Fibroblast of the conjunctiva (primary cell): Measurements from ENCODE around the gene PTPRJ.
A peak's percentile ranks its signal among the peaks of the same experiment; 100 is the strongest.
"Not testable (repeated sequence)": the region's sequence is repeated elsewhere in the genome, so short reads cannot be mapped to it uniquely, and the experiment has no call there.

Source experiments
- DNase-seq: peaks from one replicate; pipeline ENCODE4 v3.0.0-alpha.2; 2010; ENCODE audit warnings: low read depth

The PTPRJ gene

DNA sequence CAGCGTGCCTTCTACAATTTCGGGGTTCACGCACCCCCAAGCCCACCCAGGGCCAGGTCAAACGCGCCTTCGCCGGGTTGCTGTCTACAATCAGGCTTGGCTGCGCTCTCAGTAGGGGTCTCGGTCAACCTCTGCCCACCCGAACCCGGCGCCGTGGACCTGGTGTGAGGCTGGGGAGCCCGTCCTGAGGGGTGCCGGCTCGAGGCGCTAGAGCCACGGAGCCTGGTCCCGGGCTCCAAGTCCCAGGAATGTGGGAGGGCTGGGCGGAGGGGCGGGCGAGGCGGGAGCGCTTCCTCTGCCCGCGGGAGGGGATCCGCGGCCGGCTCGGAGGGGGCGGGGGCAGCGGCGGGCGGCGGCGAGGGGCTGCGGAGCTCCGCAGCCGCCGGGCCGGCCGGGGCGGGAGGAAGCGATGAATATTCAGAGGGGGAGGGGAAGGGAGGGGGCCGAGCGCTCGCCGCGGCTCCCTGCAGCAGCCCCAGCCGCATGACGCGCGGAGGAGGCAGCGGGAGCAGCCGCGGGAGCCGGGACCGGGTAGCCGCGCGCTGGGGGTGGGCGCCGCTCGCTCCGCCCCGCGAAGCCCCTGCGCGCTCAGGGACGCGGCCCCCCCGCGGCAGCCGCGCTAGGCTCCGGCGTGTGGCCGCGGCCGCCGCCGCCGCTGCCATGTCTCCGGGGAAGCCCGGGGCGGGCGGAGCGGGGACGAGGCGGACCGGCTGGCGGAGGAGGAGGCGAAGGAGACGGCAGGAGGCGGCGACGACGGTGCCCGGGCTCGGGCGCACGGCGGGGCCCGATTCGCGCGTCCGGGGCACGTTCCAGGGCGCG, at the start of gene PTPRJ:
TSS of gene PTPRJ (plus strand) at position 472 of the 819 bp plus-strand sequence. CDS start 354 bp downstream, outside the sequence.
- DNase-seq = no peak

DNA sequence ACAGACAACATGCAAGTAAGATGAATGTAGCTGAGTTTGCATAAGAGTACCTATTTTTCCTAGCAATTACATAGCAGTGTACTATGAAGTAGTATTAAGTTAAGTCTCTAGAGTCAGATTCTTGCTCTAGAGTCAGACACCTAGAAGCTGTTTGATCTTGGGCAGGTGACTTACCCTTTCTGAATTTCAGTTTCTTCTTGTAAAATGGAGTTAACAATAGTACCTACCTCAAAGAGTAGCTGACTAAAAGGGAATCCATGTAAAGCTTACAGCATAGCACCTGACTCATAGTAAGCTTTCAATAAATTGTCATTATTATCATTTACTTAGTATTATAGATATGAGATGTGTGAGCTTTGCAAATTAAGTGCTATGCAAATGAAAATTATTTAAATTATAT, 47.8 kb upstream of the PTPRJ start:
- DNase-seq = no peak

DNA sequence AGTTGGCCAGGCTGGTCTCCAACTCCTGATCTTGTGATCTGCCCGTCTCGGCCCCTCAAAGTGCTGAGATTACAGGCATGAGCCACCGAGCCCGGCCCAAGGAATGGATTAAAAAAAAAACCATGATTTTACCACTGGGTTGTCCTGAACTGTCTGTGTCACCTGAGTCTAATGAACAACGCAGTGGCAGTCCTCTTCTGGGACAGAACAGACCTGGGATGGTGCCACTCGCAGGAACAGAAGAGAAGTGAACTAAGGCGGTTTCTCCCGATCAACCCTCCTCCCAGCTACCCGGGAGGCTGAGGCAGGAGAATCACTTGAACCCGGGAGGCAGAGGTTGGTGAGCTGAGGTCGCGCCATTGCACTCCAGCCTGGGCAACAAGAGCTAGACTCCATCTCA, 46.6 kb upstream of the PTPRJ start:
- DNase-seq = not testable (repeated sequence)

DNA sequence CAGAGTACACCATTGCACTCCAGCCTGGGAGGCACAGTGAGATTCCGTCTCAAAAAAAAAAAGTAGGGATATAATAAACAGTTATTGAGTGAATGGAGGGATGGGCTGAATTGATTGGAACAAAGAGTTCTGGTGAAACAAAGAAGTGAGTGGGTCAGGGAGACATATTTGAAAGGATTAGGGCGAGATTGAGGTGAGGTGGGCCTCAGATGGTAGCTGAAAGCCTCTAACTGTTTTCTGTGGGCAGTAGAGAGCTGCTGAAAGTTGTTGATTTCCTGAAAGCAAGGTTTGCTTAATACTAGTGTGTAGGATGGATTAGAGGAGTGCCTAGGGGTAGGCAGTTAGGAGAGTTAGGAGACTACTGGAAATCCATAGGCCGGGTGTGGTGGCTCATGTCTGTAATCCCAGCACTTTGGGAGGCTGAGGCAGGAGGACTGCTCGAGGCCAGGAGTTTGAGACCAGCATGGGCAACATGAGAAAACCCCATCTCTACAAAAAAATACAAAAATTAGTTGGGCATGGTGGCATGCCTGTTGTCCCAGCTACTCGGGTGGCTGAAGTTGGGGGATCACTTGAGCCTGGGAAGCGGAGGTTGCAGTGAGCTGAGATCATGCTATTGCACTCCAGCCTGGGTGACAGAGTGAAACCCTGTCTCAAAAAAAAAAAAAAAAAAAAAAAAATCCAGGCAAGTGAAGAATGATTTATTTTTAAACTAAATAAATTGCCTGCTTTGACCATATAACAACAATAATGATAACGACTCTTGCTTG, 41.4 kb upstream of the PTPRJ start:
- no peak for DNase-seq

DNA sequence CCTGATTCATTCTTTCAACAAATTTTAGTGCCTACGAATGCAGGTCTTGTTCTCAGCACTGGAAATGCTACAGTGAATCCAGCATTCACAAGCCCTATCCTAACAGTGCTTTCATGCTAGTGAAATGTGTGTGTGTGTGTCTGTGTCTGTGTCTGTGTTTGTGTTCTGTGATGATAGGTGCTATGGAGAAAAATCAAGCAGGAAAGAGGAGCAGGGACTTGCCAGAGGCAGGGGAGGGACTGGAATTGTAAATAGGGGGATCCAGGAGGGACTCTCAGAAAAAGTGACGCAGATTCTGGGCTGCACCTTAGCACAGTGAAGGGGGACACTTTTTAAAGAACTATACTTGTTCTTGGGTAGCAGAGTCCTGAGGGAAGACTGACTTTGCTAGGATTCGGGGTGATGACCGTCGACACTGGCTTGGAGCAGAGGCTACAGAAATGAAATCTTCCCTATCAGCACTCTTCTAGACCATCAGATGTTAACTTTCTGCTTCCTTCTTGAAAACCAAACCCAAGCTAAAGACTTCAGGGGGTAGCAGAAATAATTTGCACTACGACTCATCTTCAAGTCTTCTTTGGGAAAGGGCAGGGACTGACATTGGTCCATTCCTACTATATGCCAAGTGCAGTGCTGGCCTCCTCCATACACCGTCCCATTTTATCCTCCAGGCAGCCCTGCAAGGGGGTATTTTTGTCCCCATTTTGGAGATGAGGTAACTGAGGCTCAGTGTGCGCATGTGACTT, 39.3 kb upstream of the PTPRJ start:
- no peak for DNase-seq

DNA sequence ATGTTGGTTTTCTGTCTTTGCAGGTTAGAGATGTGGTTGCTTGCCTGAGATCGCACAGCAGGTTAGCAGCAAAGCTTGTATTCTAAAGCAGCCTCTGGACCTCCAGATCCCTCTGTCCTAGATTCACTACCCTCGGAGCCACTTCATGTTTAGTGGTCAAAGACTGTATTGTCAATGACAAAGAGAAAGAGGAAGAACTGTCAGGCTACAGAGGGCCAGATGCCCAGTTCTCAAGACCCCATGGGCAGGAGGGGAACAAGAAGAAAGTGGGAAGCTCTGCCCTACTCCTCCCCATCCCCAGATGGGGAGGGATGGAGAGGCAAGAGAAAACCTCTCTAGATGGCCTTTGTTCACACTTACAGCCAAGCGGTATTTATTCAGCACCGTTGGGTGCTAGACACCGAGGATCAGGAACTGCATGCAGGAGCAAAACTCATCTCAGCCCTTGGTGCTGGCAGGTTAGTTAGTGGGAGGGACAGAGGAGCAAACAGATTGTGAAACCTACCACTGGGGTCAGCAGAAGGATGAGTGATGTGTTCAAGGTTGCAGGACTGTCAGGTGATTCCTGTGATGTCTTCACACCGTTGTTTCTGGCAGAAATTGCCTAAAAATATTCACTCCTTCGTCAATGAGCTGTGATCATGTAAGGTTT, 38.3 kb upstream of the PTPRJ start:
- DNase-seq = no peak

DNA sequence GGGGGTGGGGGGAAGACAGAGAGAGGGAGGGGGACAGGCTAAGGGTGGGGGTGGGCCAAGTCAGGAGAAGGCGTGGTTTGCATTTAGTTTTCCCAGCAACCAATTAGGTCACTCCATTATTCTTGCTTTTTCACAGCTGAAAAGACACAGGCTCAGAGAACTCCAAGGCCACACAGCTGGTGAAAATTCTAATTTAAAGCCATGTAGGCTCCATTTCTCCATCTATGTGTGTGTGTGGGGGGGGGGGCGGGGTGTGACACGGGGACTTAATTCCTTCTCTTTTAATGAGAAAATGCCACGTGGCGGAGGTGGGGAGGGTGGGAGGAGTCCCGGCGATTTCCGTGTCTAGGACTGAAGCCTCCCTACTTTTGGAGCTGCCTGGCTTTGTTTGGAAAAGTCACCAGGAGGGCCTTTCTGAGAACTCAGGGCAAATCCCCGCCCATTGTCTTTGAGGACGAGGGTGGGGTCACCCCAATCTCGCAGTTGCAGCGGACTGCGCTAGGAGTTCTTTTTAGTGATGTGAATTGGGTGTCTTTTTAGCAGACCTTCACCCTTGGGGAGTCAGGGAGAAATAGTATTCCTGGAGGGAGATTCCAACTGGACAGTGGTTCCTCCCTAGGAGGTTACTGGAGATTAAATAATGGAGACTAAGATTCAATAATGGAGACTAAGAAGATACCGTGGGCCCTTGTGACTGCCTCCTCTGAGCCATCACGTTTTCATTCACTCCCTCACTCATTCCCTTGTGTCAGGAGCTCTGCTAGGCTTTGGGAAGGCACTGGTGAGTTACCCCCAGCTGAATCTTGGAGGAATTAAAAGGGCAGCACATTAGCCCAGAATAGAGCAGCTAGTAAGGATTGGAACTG, 36.4 kb upstream of the PTPRJ start:
- no peak for DNase-seq

DNA sequence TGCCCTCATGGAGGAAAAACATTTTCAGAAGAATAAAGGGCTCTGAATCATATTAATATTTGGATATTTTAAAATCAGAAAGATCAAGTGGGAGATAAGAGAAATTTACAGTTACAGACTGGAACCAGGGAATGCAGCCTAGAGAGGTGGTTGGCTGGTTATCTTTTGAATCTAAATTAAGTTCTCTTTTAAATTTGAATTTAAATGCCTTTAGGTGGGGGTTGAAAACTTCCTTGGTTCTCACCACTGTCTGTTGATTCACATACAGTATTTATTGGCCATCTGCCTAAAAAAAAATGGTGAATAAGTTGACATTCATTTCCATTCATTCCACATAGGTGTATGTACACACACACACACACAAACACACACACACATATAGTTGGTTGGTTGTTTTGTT, 35.7 kb upstream of the PTPRJ start:
- DNase-seq = no peak

DNA sequence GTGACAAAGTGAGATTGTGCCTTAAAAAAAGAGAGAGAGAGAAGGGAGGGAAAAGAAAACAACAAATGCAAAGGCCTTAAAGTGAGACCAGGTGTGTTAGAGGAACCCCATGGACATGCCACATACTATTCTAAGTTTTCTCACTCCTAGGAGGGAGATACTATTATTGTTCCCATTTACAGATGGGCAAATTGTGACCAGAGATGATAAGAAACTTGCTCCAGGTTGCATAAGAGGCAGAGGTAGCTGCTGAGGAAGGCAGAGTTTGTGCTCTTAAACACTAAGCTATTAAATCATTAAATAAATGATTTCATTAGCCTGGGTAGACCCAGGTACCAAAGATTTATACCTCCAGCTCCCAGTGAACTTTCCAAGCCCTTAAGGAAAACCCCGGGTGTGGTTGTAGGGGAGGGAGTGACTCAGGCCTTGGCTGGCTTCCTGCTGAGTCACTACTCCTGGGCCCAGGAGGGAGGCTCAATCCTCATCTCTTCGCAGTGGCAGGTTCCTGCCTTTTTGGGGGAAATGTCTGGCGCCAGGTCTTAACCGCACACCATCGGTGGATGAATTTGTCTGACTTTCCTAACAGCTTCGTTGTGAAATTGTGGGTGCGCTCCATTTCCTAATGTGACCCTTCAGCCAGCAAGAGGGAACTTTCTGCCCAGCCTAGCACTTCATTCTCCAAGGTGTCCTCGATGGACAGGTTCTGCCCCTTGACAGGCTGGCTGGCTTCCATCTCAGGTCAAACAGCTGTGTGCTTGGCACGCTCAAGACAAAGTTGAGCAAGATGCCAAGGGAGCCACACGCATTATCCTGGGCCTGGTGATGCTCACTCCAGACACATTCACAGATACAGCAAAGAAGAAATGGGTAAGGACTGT, 33.4 kb upstream of the PTPRJ start:
- peak; percentile 85 for DNase-seq

DNA sequence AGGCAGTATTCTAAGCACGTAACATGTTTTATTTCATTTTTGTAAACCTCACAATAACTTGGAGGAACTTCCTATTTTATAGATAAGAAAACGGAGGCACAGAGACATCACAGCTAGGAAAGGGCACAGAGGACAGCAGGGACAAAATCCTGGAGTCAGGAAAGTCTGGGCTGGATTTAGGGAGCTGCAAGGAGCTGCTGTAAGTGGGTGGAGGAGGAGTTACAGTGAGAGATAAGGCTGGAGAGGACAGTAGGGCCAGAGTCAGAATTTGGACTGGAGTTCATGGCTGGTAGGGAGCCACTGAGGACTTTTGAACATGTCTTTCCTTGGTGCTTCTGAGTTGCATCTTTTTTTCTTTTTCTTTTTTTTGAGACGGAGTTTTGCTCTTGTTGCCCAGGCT, 32.2 kb upstream of the PTPRJ start:
- no peak for DNase-seq

DNA sequence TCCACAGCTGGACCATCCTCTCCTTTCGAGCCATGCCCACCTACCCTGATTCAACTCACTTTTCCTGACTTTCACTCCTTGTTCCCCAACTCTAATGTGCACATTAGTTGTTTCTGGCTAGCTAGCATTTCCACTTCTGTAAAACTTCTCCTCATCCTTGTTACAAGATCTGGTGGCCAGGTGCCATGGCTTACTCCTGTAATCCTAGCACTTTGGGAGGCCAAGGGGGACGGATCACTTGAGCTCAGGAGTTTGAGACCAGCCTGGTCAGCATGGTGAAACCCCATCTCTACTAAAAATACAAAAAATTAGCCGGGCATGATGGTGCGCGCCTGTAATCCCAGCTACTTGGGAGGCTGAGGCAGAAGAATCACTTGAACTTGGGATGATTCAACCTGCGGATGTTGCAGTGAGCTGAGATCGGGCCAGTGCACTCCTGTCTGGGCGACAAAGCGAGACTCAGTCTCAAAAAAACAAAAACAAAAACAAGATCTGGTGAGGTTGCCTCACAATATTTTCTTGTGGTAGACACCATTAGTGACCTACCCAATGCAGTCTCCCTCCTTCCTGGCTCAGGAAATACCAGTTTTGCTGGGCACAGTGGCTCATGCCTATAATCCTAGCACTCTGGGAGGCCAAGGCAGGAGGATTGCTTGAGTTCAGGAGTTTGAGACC, 31.2 kb upstream of the PTPRJ start:
- not testable (repeated sequence) for DNase-seq

DNA sequence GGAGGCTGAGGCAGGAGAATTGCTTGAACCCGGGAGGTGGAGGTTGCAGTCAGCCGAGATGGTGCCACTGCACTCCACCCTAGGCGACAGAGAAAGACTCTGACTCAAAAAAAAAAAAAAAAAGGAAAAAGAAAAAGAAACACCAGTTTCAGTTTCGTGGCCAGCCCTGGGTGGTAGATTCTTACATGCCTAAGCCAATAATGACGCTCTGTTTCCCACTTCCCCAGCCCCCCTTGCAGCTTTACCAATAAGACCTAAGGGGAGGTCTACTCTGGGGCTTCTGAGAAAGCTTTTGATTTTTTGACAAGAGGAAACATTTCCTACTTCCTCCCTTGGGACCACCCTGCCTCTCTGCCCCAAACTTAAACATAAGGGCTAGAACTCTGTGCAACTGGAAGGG, 30.0 kb upstream of the PTPRJ start:
- DNase-seq = no peak

DNA sequence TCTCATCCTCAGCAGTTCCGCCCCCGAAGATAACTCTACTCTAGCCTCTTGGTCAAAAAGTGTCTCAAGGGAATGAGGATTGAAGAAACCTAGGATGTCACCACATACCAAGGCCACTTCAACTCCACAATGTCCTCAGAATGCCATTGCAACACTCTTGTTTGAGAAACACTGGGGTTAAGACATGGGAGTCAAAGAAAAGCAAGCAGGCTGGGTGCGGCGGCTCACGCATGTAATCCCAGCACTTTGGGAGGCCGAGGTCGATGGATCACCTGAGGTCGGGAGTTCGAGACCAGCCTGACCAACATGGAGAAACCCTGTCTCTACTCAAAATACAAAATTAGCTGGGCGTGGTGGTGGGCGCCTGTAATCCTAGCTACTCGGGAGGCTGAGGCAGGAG, 28.9 kb upstream of the PTPRJ start:
- not testable (repeated sequence) for DNase-seq

DNA sequence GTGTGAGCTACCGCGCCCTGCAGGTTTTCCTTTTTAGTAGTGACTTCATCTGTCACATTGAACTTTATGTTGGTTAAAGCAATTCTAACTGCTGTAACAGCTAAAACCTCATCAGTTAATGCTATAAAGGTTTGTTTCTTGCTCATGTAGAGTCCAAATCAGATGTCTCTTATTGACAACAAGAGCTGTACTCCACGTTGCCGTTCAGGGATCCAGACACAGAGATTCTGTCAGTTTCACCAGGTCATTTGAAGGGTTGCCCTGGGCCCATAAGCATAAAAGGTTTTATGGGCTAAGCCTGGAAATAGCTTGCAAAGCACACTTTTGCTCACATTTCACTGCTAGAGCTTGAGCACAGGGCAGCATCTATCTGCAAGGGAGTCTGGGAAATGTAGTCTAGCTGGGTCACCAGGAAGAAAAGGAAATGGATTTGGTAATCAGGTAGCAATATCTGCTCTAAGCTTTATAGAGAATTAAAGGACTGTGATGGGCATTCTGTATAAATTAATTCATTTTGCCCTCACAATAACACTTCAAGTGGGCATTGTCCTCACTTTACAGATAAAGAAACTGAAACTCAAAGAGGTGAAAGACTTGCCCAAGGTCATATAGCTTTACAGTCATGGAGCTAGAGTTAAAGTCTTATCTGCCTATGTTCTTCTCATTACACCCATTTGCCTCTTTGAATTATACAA, 25.2 kb upstream of the PTPRJ start:
- no peak for DNase-seq

DNA sequence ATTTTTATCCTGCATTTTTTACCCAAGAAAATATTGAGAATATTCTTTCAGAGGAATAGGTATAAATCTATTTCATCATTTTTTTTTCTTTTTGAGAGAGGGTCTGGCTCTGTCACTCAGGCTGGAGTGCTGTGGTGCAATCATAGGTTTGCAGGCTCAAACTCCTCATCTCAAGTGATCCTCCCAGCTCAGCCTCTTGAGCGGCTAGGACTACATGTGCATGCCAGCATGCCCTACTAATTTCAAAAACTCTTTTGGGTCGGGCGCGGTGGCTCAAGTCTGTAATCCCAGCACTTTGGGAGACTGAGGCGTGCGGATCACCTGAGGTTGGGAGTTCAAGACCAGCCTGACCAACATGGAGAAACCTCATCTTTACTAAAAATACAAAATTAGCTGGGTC, 20.3 kb upstream of the PTPRJ start:
- DNase-seq = no peak

DNA sequence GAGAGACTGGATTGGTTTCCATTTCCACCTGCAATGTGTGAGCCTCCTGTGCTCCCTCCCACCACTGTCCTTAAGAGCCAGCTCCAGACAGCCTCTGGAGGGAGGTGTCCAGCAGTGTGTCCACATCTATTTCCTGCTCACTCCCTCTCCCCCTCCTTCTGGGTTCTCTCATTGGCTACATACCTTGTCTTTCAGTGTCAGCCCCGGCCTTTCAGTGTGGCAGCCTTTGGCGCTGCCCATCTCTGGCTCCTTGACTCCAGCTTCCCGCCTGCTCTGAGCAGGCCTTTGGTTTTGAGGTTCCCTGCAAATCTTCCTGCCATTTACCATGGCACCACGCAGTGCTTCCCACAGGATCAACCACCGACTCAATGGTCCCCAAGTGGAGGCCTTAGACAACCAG, 19.0 kb upstream of the PTPRJ start:
- no peak for DNase-seq

DNA sequence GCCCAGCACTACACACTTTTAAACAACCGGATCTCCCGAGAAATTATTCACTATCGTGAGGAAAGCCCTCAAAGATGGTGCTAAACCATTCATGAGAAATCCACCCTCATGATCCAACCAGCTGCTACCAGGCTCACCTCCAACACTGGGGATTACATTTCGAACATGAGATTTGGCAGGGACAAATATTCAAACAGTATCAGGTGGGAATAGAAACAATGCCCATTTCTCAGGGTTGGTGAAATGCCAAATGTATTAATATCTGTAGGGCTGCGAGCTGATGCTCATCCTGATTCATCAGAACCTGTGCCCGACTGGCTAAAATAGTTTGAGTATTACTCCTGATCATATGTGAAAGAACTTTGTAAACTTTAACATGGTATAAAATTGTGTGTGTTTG, 15.8 kb upstream of the PTPRJ start:
- no peak for DNase-seq

DNA sequence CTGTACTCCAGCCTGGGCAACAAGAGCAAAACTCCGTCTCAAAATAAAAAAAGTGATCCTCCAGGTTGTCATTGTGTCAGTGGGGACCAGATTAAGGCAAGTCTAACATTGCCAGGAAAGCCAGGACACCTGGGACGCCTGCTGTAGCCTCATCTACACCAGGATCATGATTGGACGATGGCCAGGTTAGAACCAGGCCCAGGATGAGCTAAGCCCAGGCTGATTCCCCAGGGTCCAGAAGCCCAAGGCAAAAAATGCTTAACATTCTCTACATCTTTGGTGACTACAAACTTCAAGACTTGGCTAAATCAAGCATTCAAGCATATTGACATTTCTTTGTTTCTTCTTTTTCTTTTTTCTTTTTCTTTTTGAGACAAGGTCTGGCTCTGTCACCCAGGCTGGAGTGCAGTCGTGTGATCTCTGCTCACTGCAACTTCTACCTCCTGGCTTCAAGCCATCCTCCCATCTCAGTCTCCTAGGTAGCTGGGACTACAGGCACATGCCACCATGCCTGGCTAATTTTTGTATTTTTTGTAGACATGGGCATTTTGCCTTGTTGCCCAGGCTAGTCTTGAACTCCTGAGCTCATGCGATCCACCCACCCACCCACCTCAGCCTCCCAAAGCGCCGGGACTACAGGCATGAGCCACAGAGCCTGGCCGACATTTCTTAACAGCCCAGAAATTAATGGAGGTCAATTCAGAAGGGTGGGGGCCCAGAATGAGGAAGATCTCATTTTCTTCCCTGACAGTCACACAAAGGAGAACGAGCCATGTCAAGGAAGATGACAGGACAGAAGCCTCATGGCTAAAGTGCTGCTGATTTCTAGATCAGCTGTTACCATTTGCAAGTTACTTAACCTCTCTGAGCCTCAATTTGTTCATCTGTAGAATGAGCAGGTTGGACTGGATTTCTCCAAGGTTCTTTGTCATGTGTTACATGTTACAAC, 12.5 kb upstream of the PTPRJ start:
- no peak for DNase-seq
